ENCODE results near the gene ANKRD33. TPM values are rescaled to one million over a fixed set of nuclear protein-coding genes. Genes with fewer than 3 reads are reported as not detected.

Gene ANKRD33
- total RNA-seq, 1 donor from 2014 or later: not detected

DNA sequence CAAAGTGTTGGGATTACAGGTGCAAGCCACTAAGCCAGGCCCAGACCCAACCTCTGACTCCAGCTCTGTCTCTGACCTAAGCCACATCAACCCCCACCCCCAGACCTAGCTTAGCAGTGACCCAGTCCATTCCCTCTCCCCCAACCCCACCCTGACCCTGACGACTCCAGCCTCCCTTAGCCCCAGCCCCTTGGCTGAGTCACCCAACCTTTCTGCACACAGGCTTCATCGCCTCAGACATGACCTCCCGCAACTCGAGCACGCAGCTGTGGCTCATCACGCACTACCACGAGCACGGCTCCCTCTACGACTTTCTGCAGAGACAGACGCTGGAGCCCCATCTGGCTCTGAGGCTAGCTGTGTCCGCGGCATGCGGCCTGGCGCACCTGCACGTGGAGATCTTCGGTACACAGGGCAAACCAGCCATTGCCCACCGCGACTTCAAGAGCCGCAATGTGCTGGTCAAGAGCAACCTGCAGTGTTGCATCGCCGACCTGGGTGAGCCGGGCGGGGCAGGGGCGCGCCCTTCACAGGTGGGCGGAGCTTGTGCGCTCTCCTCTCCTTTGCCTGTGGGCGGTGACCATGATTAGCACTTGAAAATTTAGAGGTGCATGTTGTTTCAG lies 27.2 kb downstream of the ANKRD33 start:
- H3K36me3 Mint-ChIP-seq (ENCODE audit: low read depth): no peaks in the 10 kb centered on the region

DNA sequence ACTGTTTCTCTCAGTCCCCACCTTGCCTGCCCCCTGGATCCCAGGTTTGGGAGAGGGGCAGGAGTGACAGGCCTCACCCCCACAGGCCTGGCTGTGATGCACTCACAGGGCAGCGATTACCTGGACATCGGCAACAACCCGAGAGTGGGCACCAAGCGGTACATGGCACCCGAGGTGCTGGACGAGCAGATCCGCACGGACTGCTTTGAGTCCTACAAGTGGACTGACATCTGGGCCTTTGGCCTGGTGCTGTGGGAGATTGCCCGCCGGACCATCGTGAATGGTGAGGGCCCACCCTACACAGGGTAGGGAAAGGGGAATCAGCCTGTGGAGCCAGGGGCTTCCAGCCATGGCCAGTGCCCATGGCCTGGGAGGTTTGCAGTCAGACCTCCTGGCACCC lies 28.0 kb downstream of the ANKRD33 start:
- Mint-ChIP-seq H3K36me3 (ENCODE audit: low read depth) (no peaks in the 10 kb centered on the region), H3K27me3 (ENCODE audit: low read depth) (no peaks in the 10 kb centered on the region), H3K4me3 (no peak overlapping the region), H3K9me3 (no peaks in the 10 kb centered on the region), H3K27ac (ENCODE audit: unreplicated experiment) (no peak overlapping the region), H3K4me1 (peaks cover 26% of the 10 kb centered on the region)
- TF ChIP-seq, protein P1, sequence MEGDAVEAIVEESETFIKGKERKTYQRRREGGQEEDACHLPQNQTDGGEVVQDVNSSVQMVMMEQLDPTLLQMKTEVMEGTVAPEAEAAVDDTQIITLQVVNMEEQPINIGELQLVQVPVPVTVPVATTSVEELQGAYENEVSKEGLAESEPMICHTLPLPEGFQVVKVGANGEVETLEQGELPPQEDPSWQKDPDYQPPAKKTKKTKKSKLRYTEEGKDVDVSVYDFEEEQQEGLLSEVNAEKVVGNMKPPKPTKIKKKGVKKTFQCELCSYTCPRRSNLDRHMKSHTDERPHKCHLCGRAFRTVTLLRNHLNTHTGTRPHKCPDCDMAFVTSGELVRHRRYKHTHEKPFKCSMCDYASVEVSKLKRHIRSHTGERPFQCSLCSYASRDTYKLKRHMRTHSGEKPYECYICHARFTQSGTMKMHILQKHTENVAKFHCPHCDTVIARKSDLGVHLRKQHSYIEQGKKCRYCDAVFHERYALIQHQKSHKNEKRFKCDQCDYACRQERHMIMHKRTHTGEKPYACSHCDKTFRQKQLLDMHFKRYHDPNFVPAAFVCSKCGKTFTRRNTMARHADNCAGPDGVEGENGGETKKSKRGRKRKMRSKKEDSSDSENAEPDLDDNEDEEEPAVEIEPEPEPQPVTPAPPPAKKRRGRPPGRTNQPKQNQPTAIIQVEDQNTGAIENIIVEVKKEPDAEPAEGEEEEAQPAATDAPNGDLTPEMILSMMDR (conservative IDR thresholded peaks at IDR 0.05): no peak
- DNase-seq (ENCODE audit: low read depth, low spot score): no peak

More for the DNA sequence above, 27.2 kb downstream of the ANKRD33 start:
- TF ChIP-seq, protein P1 (conservative IDR thresholded peaks at IDR 0.05): no peak
- DNase-seq (ENCODE audit: low read depth, low spot score): no peak
- Mint-ChIP-seq H3K9me3 (no peaks in the 10 kb centered on the region), H3K27me3 (ENCODE audit: low read depth) (no peaks in the 10 kb centered on the region), H3K4me3 (no peak overlapping the region), H3K4me1 (peaks cover 33% of the 10 kb centered on the region), H3K27ac (ENCODE audit: unreplicated experiment) (no peak overlapping the region)

DNA sequence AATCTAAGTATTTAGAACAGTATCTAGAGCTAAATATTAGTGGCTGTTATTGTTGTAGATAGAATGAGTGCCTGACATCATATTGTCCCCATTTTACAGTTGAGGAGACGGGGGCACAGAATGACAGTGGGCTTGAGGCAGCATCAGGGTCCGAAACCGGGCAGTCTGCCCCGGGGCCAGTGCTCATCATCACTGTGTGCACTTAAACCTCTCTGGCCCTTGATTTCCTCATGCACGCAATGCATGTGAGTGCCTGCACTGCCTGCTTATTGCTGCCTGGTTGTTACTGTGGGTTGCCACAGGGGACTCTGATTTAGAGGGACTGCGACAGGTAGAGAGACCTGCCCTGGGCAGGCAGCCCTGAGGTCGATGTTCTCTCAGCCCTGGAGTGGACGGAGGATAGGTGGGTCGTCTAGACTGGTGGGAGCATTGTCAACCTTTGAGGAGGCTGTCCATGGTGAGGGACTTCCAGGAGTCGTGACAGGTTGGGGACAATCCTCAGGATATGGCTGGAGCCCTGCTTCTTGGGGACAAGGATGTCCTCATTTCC lies 29.2 kb downstream of the ANKRD33 start:
- Mint-ChIP-seq H3K27ac (ENCODE audit: unreplicated experiment) (peak overlapping the region; percentile 62), H3K27me3 (ENCODE audit: low read depth) (no peaks in the 10 kb centered on the region), H3K4me1 (peaks cover 25% of the 10 kb centered on the region), H3K4me3 (no peak overlapping the region), H3K36me3 (ENCODE audit: low read depth) (no peaks in the 10 kb centered on the region), H3K9me3 (no peaks in the 10 kb centered on the region)
- no peak for DNase-seq (ENCODE audit: low read depth, low spot score)
- TF ChIP-seq, protein P1 (conservative IDR thresholded peaks at IDR 0.05): no peak

DNA sequence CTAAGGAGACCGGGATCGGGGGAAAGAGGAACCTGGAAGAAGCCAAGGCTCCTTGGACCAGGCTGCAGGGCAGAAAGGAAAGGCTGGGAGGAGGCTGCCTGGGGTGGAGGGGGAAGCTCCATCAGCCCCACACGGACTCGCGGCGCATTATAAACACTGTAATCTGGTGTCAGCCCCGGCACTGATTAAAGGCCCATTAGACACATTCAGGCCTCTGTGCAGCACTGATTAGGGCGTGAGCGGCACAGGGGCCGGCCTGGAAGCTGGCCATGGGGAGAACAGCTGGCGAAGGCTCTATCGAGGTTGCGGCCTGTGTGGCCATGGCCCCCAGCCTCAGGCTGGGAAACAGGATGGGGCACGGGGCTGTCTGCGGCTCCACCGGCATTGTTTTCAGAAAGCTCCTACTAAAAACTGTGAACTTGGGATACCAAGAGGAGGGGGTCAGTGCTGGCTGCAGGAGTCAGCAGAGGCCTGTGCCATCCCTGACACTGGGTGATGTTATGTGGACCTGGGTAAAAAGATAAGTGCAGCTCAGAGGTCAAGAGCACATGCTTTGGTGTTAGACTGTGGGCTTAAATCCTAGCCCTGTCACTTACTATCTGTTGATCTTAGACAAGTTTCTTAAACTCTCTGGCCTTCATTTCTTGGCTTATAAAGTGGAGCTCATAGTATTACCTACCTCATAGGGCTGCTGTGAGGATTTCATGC lies 30.0 kb downstream of the ANKRD33 start:
- Mint-ChIP-seq H3K4me3 (no peak overlapping the region), H3K27me3 (ENCODE audit: low read depth) (no peaks in the 10 kb centered on the region), H3K36me3 (ENCODE audit: low read depth) (no peaks in the 10 kb centered on the region), H3K27ac (ENCODE audit: unreplicated experiment) (no peak overlapping the region), H3K4me1 (peaks cover 18% of the 10 kb centered on the region), H3K9me3 (no peaks in the 10 kb centered on the region)
- no peak for DNase-seq (ENCODE audit: low read depth, low spot score)
- TF ChIP-seq, protein P1 (conservative IDR thresholded peaks at IDR 0.05): no peak

DNA sequence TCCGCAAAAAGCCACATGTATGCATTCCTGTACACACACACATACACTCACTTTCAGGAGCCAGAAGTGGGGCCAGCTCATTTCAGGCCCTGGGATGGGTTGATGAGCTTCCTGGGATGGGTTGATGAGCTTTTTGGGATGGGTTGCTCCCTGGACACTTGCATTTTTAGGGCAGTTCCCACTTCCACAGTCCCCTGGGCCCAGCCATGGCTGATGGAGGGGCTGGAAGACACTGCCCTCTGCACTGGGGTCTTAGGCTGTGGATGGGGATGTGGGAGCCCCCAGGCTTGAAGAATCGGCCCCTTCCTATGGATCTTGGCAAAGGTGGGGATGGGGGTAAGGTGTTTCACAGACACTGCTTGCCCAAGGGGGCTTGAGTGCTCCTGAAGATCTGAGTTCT lies 32.1 kb downstream of the ANKRD33 start:
- no peaks in the 10 kb centered on the region for H3K9me3 Mint-ChIP-seq

More for the DNA sequence above, 32.1 kb downstream of the ANKRD33 start:
- H3K36me3 Mint-ChIP-seq (ENCODE audit: low read depth): no peaks in the 10 kb centered on the region
- no peak overlapping the region for H3K27ac Mint-ChIP-seq (ENCODE audit: unreplicated experiment)
- TF ChIP-seq, protein P1 (conservative IDR thresholded peaks at IDR 0.05): no peak
- no peak for DNase-seq (ENCODE audit: low read depth, low spot score)
- H3K4me3 Mint-ChIP-seq: no peak overlapping the region
- peaks cover 3% of the 10 kb centered on the region for H3K27me3 Mint-ChIP-seq (ENCODE audit: low read depth)
- H3K4me1 Mint-ChIP-seq: peaks cover 18% of the 10 kb centered on the region

Data from neural crest cell (in vitro differentiated cells).